B cell (primary cell): Measurements from ENCODE around the gene CDK9.

Source experiments
- CTCF ChIP-seq: fragments of 200-600 bp; IDR thresholded peaks from one replicate; pipeline ENCODE4 v1.8.0; 2022; ENCODE audit warnings: antibody characterized with exemption, mild to moderate bottlenecking
- EZH2 ChIP-seq: IDR thresholded peaks from 2 replicates; pipeline ENCODE4 v1.6.1; 2012; ENCODE audit warnings: borderline replicate concordance, low read depth, mild to moderate bottlenecking, moderate library complexity, low read length; ENCODE audit not compliant: insufficient read depth, poor library complexity, severe bottlenecking

GRCh38 chr9:127828262-127829031, 42.6 kb downstream of the CDK9 start:
- no peak for TF ChIP-seq CTCF
- TF ChIP-seq EZH2: no peak
